Measurements from ENCODE around the gene SLCO3A1.

Gene SLCO3A1

GRCh38 chr15:91845720-91846119 lies 7.8 kb upstream of the SLCO3A1 start:
- no CpG with 5 or more reads among the region's 6 CpGs for WGBS (ENCODE audit: extremely low coverage, insufficient coverage, insufficient read length)
- Histone ChIP-seq H3K9me3 (ENCODE audit: insufficient read depth, low read depth, low read length) (no peaks in the 10 kb centered on the region), H3K9ac (ENCODE audit: low read length) (no peak overlapping the region), H2BK12ac (ENCODE audit: low read length) (no peak overlapping the region), H4K8ac (ENCODE audit: low read depth, low read length) (no peak overlapping the region), H2BK5ac (ENCODE audit: low read depth, low read length, poor library complexity) (no peak overlapping the region), H2AFZ (ENCODE audit: insufficient read depth, low read length, poor library complexity) (no peak overlapping the region), H3K18ac (ENCODE audit: low read length) (no peak overlapping the region), H3K79me2 (ENCODE audit: control insufficient read depth, insufficient read depth, low read length, poor library complexity) (no peaks in the 10 kb centered on the region), H3K4me2 (ENCODE audit: low read length) (no peak overlapping the region), H3K36me3 (ENCODE audit: control insufficient read depth in 1 of 2, insufficient read depth in 2 of 2, low read length in 2 of 2) (no peaks in the 10 kb centered on the region), H2AK5ac (ENCODE audit: low read length) (no peak overlapping the region), H3K14ac (ENCODE audit: low read length) (no peak overlapping the region), H3K27me3 (ENCODE audit: insufficient read depth, low read length) (no peaks in the 10 kb centered on the region), H2BK120ac (ENCODE audit: insufficient read depth, low read length, poor library complexity) (no peak overlapping the region), H3K4me1 (ENCODE audit: control insufficient read depth in 1 of 2, insufficient read depth in 2 of 2, low read length in 2 of 2) (no peaks in the 10 kb centered on the region), H3K4me3 (ENCODE audit: low read depth, low read length) (no peak overlapping the region), H4K12ac (ENCODE audit: low read depth, low read length) (no peak overlapping the region), H3K79me1 (ENCODE audit: low read length) (no peaks in the 10 kb centered on the region), H3K27ac (ENCODE audit: low read depth, low read length) (no peak overlapping the region), H3K23ac (ENCODE audit: low read length) (no peak overlapping the region), H3K4ac (ENCODE audit: low read depth, low read length) (no peak overlapping the region), H4K91ac (ENCODE audit: low read depth, low read length) (no peak overlapping the region)
- no peak for DNase-seq

- no peak overlapping the region for H2BK120ac ChIP-seq (ENCODE audit: insufficient read depth, low read length, poor library complexity)
- no peaks in the 10 kb centered on the region for H3K9me3 ChIP-seq (ENCODE audit: insufficient read depth, low read depth, low read length)
- no peak overlapping the region for H3K4me3 ChIP-seq (ENCODE audit: low read depth, low read length)
- H3K79me1 ChIP-seq (ENCODE audit: low read length): no peaks in the 10 kb centered on the region
- H3K4me1 ChIP-seq (ENCODE audit: control insufficient read depth in 1 of 2, insufficient read depth in 2 of 2, low read length in 2 of 2): peaks cover 0 to 7% of the 10 kb centered on the region in 2 experiments
- H4K91ac ChIP-seq (ENCODE audit: low read depth, low read length): no peak overlapping the region
- H3K4ac ChIP-seq (ENCODE audit: low read depth, low read length): no peak overlapping the region
- H4K8ac ChIP-seq (ENCODE audit: low read depth, low read length): no peak overlapping the region
- H3K9ac ChIP-seq (ENCODE audit: low read length): no peak overlapping the region
- H3K36me3 ChIP-seq (ENCODE audit: control insufficient read depth in 1 of 2, insufficient read depth in 2 of 2, low read length in 2 of 2): no peaks in the 10 kb centered on the region
- no peak overlapping the region for H2BK5ac ChIP-seq (ENCODE audit: low read depth, low read length, poor library complexity)
- no peak overlapping the region for H3K14ac ChIP-seq (ENCODE audit: low read length)
- H2BK12ac ChIP-seq (ENCODE audit: low read length): no peak overlapping the region
- no peaks in the 10 kb centered on the region for H3K79me2 ChIP-seq (ENCODE audit: control insufficient read depth, insufficient read depth, low read length, poor library complexity)
- H3K27ac ChIP-seq (ENCODE audit: low read depth, low read length): no peak overlapping the region
- no peak overlapping the region for H3K4me2 ChIP-seq (ENCODE audit: low read length)
- H3K18ac ChIP-seq (ENCODE audit: low read length): no peak overlapping the region
- WGBS (ENCODE audit: extremely low coverage, insufficient coverage, insufficient read length): no CpG with 5 or more reads among the region's 3 CpGs
- no peak overlapping the region for H4K12ac ChIP-seq (ENCODE audit: low read depth, low read length)
- no peak overlapping the region for H2AK5ac ChIP-seq (ENCODE audit: low read length)
- H3K27me3 ChIP-seq (ENCODE audit: insufficient read depth, low read length): peaks cover 9% of the 10 kb centered on the region
- H3K23ac ChIP-seq (ENCODE audit: low read length): no peak overlapping the region
- H2AFZ ChIP-seq (ENCODE audit: insufficient read depth, low read length, poor library complexity): no peak overlapping the region
- no peak for DNase-seq
These were observed 4.3 kb upstream of the SLCO3A1 start for GRCh38 chr15:91849180-91849579.

GRCh38 chr15:91849749-91850161 lies 3.8 kb upstream of the SLCO3A1 start:
- Histone ChIP-seq H4K8ac (ENCODE audit: low read depth, low read length) (no peak overlapping the region), H3K36me3 (ENCODE audit: control insufficient read depth in 1 of 2, insufficient read depth in 2 of 2, low read length in 2 of 2) (no peaks in the 10 kb centered on the region), H3K9me3 (ENCODE audit: insufficient read depth, low read depth, low read length) (no peaks in the 10 kb centered on the region), H3K27me3 (ENCODE audit: insufficient read depth, low read length) (peaks cover 15% of the 10 kb centered on the region), H3K79me2 (ENCODE audit: control insufficient read depth, insufficient read depth, low read length, poor library complexity) (no peaks in the 10 kb centered on the region), H3K4ac (ENCODE audit: low read depth, low read length) (no peak overlapping the region), H4K12ac (ENCODE audit: low read depth, low read length) (no peak overlapping the region), H3K4me3 (ENCODE audit: low read depth, low read length) (no peak overlapping the region), H4K91ac (ENCODE audit: low read depth, low read length) (no peak overlapping the region), H3K79me1 (ENCODE audit: low read length) (no peaks in the 10 kb centered on the region), H3K14ac (ENCODE audit: low read length) (no peak overlapping the region), H2BK120ac (ENCODE audit: insufficient read depth, low read length, poor library complexity) (no peak overlapping the region), H3K27ac (ENCODE audit: low read depth, low read length) (no peak overlapping the region), H2BK5ac (ENCODE audit: low read depth, low read length, poor library complexity) (no peak overlapping the region), H3K4me2 (ENCODE audit: low read length) (no peak overlapping the region), H3K18ac (ENCODE audit: low read length) (no peak overlapping the region), H3K9ac (ENCODE audit: low read length) (no peak overlapping the region), H3K4me1 (ENCODE audit: control insufficient read depth in 1 of 2, insufficient read depth in 2 of 2, low read length in 2 of 2) (peaks cover 0 to 7% of the 10 kb centered on the region in 2 experiments), H3K23ac (ENCODE audit: low read length) (no peak overlapping the region), H2AFZ (ENCODE audit: insufficient read depth, low read length, poor library complexity) (no peak overlapping the region), H2BK12ac (ENCODE audit: low read length) (no peak overlapping the region), H2AK5ac (ENCODE audit: low read length) (no peak overlapping the region)
- peak in 1 of 2 donors; percentile 67 for DNase-seq
- WGBS (ENCODE audit: extremely low coverage, insufficient coverage, insufficient read length): no CpG with 5 or more reads among the region's 7 CpGs

DNA sequence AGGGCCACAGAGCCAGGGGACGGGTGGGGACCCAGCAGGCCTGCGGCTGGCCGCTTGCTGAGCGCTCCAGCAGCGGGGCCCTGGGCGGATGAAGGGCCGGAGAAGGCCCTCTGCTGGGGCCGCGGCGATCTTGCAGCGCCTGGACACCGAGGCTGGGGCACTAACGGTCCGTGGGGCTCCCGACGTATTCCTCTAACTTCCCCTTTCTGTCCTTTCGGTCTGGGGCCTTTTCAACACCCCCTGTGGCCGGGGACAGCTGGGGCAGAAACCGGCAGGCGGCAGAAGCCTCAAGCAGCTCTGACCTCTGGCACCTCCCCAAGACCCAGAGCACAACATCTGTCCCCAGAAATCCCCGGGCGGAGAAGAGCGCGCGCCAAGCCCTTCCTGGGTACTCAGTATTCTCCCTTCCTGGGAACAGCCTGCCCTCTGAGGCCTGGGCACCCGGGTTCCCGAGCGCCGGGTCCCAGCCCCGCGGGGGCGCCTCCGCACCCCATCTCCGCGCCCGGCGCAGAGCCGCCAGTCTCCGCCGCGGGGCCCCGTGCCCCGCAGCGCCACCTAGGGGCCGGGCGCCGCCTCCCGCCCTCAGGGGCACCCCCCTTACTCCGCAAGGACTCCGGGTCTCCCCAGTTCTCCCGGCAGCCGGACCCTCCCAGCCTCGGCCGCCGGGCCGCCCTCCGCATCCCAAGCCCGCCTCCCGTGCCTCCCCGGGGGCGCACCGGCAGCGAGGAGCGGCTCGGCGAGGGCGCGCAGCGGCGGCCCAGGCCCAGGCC lies 582 bp upstream of the SLCO3A1 start:
- Histone ChIP-seq H3K4me3 (ENCODE audit: low read depth, low read length) (peak overlapping the region; percentile 82), H2AFZ (ENCODE audit: insufficient read depth, low read length, poor library complexity) (peak overlapping the region; percentile 86), H3K36me3 (ENCODE audit: control insufficient read depth in 1 of 2, insufficient read depth in 2 of 2, low read length in 2 of 2) (no peaks in the 10 kb centered on the region), H3K14ac (ENCODE audit: low read length) (peak overlapping the region; percentile 34), H4K8ac (ENCODE audit: low read depth, low read length) (peak overlapping the region; percentile 53), H2BK5ac (ENCODE audit: low read depth, low read length, poor library complexity) (no peak overlapping the region), H3K9me3 (ENCODE audit: insufficient read depth, low read depth, low read length) (no peaks in the 10 kb centered on the region), H3K4ac (ENCODE audit: low read depth, low read length) (no peak overlapping the region), H3K18ac (ENCODE audit: low read length) (no peak overlapping the region), H3K9ac (ENCODE audit: low read length) (peak overlapping the region; percentile 39), H3K4me2 (ENCODE audit: low read length) (peak overlapping the region; percentile 79), H2BK120ac (ENCODE audit: insufficient read depth, low read length, poor library complexity) (no peak overlapping the region), H3K27ac (ENCODE audit: low read depth, low read length) (no peak overlapping the region), H2BK12ac (ENCODE audit: low read length) (no peak overlapping the region), H3K23ac (ENCODE audit: low read length) (no peak overlapping the region), H4K12ac (ENCODE audit: low read depth, low read length) (peak overlapping the region; percentile 12), H3K4me1 (ENCODE audit: control insufficient read depth in 1 of 2, insufficient read depth in 2 of 2, low read length in 2 of 2) (peaks cover 0 to 7% of the 10 kb centered on the region in 2 experiments), H4K91ac (ENCODE audit: low read depth, low read length) (peak overlapping the region; percentile 43), H3K79me2 (ENCODE audit: control insufficient read depth, insufficient read depth, low read length, poor library complexity) (no peaks in the 10 kb centered on the region), H2AK5ac (ENCODE audit: low read length) (no peak overlapping the region), H3K27me3 (ENCODE audit: insufficient read depth, low read length) (peaks cover 21% of the 10 kb centered on the region), H3K79me1 (ENCODE audit: low read length) (no peaks in the 10 kb centered on the region)
- DNase-seq: peak; percentile 43 to 50
- no CpG with 5 or more reads among the region's 70 CpGs for WGBS (ENCODE audit: extremely low coverage, insufficient coverage, insufficient read length)
